GM12878 (cell line): ENCODE data around the gene RBMX2. TPM values are rescaled to one million over a fixed set of nuclear protein-coding genes. Genes with fewer than 3 reads are reported as not detected.

Source experiments
- ATAC-seq: fragments of 200-7000 bp; cut with Tn5 transposase; 3 replicates; pipeline ENCODE4 v1.9.1; 2020; ENCODE audit warnings: mild to moderate bottlenecking, moderate library complexity
- BruUV-seq: library from RNA; stranded (reverse); fragments of 400-500 nt; replicated peaks from 2 replicates; lab custom pipeline; 2021; lab: Mats Ljungman, UMichigan
- CTCF ChIA-PET: fragments of 300-600 bp; sonication (Branson Sonifier 250); formaldehyde crosslinking; extraction: SDS; loops from one replicate; lab custom pipeline; 2021; ENCODE audit warnings: inconsistent platforms; lab: Yijun Ruan, JAX
- POLR2A ChIA-PET: fragments of 350-600 bp; formaldehyde crosslinking; extraction: SDS; loops from one replicate; lab custom pipeline; 2021; ENCODE audit warnings: inconsistent platforms; lab: Charles Lee
- RAD21 ChIA-PET: fragments of 300-600 bp; sonication (Branson Sonifier 250); formaldehyde crosslinking; loops from one replicate; lab custom pipeline; 2023; ENCODE audit warnings: antibody characterized with exemption; ENCODE audit not compliant: unreplicated experiment; lab: Charles Lee
- SMC1A ChIA-PET: fragments of 300-600 bp; sonication (Branson Sonifier 250); formaldehyde crosslinking; loops from one replicate; lab custom pipeline; 2023; ENCODE audit not compliant: unreplicated experiment, uncharacterized antibody; lab: Charles Lee
- DNase-seq: peaks from one replicate; pipeline ENCODE4 v3.0.0-alpha.2; 2011; ENCODE audit warnings: low read depth, low spot score
- FAIRE-seq: peaks from 3 replicates; lab custom pipeline; 2011; peaks lifted over from hg19 to GRCh38; lab: Jason Lieb, UNC
- H2AFZ ChIP-seq: 2 replicates; pipeline ENCODE4 v1.6.0; 2011; ENCODE audit warnings: low read depth, low read length, control low read depth; ENCODE audit not compliant: control insufficient read depth
- H3K27ac ChIP-seq: 2 replicates; pipeline ENCODE4 v1.5.1; 2011; ENCODE audit warnings: control low read depth; ENCODE audit not compliant: control insufficient read depth, insufficient read depth
- H3K27me3 ChIP-seq, 2 experiments: replicated peaks in 1 of 2; 2 replicates each; pipeline versions ENCODE4 v1.6.0 to v1.6.1; 2011; ENCODE audit warnings: low read length in 1 of 2; ENCODE audit not compliant: control insufficient read depth in 2 of 2, insufficient read depth in 2 of 2
- H3K36me3 ChIP-seq, 2 experiments: 2 replicates each; pipeline ENCODE4 v1.5.1; 2011; ENCODE audit warnings: low read length in 1 of 2; ENCODE audit not compliant: control insufficient read depth in 2 of 2, insufficient read depth in 2 of 2
- H3K4me1 ChIP-seq: 2 replicates; pipeline ENCODE4 v1.6.1; 2011; ENCODE audit warnings: mild to moderate bottlenecking, low read length, moderate library complexity, mixed read lengths; ENCODE audit not compliant: control insufficient read depth, insufficient read depth
- H3K4me2 ChIP-seq: 2 replicates; pipeline ENCODE4 v1.6.0; 2011; ENCODE audit warnings: control low read depth; ENCODE audit not compliant: control insufficient read depth, insufficient read depth
- H3K4me3 ChIP-seq: fragments of 200-600 bp; sonication (generic); 2 replicates; pipeline ENCODE4 v1.5.1; 2016
- H3K79me2 ChIP-seq: 2 replicates; pipeline ENCODE4 v1.6.0; 2011; ENCODE audit warnings: low read length; ENCODE audit not compliant: control insufficient read depth, insufficient read depth
- H3K9ac ChIP-seq: 2 replicates; pipeline ENCODE4 v1.8.0; 2011; ENCODE audit warnings: low read length, control low read depth, mixed read lengths; ENCODE audit not compliant: control insufficient read depth, insufficient read depth
- H3K9me3 ChIP-seq: replicated peaks from 3 replicates; pipeline ENCODE4 v1.5.1; 2011; ENCODE audit warnings: mild to moderate bottlenecking, low read length; ENCODE audit not compliant: control insufficient read depth, insufficient read depth
- H4K20me1 ChIP-seq: 2 replicates; pipeline ENCODE4 v1.6.0; 2011; ENCODE audit not compliant: control insufficient read depth, insufficient read depth
- CHD1 ChIP-seq: IDR thresholded peaks from 2 replicates; pipeline ENCODE4 v1.6.1; 2012; ENCODE audit warnings: low read depth, low read length, improper control_type of control experiment
- CREB1 ChIP-seq: IDR thresholded peaks from 2 replicates; pipeline ENCODE4 v1.6.1; 2012; ENCODE audit warnings: low read depth, mild to moderate bottlenecking, inconsistent platforms
- ESRRA ChIP-seq: IDR thresholded peaks from 2 replicates; pipeline ENCODE4 v1.6.1; 2012; ENCODE audit warnings: mild to moderate bottlenecking, low read length, improper control_type of control experiment
- HDAC6 ChIP-seq: fragments of 200-600 bp; sonication (generic); IDR thresholded peaks from one replicate; pipeline ENCODE4 v1.8.0; 2017; ENCODE audit warnings: antibody characterized with exemption; ENCODE audit not compliant: unreplicated experiment
- IKZF1 ChIP-seq: fragments of 450-650 bp; conservative IDR thresholded peaks from 2 replicates; pipeline ENCODE4 v1.6.1; 2017; ENCODE audit warnings: antibody characterized with exemption, mild to moderate bottlenecking
- KLF5 ChIP-seq: fragments of 450-650 bp; IDR thresholded peaks from 2 replicates; pipeline ENCODE4 v1.6.1; 2014; ENCODE audit warnings: mild to moderate bottlenecking; ENCODE audit not compliant: partially characterized antibody
- MTA2 ChIP-seq: fragments of 450-650 bp; IDR thresholded peaks from 2 replicates; pipeline ENCODE4 v1.6.1; 2016; ENCODE audit warnings: low read depth, mild to moderate bottlenecking, moderate library complexity
- NFXL1 ChIP-seq: fragments of 450-650 bp; IDR thresholded peaks from 2 replicates; pipeline ENCODE4 v1.6.1; 2017; ENCODE audit warnings: antibody characterized with exemption, mild to moderate bottlenecking, borderline replicate concordance
- NKRF ChIP-seq: fragments of 450-650 bp; conservative IDR thresholded peaks from 2 replicates; pipeline ENCODE4 v1.6.1; 2017; ENCODE audit warnings: mild to moderate bottlenecking, moderate library complexity
- NR2C2 ChIP-seq: IDR thresholded peaks from 2 replicates; pipeline ENCODE4 v1.6.1; 2011; ENCODE audit warnings: borderline replicate concordance, low read depth; ENCODE audit not compliant: control insufficient read depth, insufficient read length
- NR2F1 ChIP-seq: fragments of 450-650 bp; conservative IDR thresholded peaks from 2 replicates; pipeline ENCODE4 v1.6.1; 2017; ENCODE audit warnings: mild to moderate bottlenecking
- RAD21 ChIP-seq: IDR thresholded peaks from 2 replicates; pipeline ENCODE4 v1.6.1; 2011; ENCODE audit warnings: mild to moderate bottlenecking, low read depth, low read length, moderate library complexity; ENCODE audit not compliant: insufficient read depth
- RB1 ChIP-seq: fragments of 450-650 bp; formaldehyde crosslinking; IDR thresholded peaks from 2 replicates; pipeline ENCODE4 v1.6.1; 2017; ENCODE audit warnings: mild to moderate bottlenecking, borderline replicate concordance
- RFX5 ChIP-seq: IDR thresholded peaks from 2 replicates; pipeline ENCODE4 v1.6.1; 2011; ENCODE audit warnings: low read depth, low read length, improper control_type of control experiment
- SMAD1 ChIP-seq: fragments of 450-650 bp; IDR thresholded peaks from 2 replicates; pipeline ENCODE4 v1.6.1; 2018; ENCODE audit warnings: mild to moderate bottlenecking, low read depth; ENCODE audit not compliant: partially characterized antibody
- SMC3 ChIP-seq: IDR thresholded peaks from 2 replicates; pipeline ENCODE4 v1.6.1; 2011; ENCODE audit warnings: low read length, improper control_type of control experiment, borderline replicate concordance
- TCF12 ChIP-seq: IDR thresholded peaks from 2 replicates; pipeline ENCODE4 v1.6.1; 2011; ENCODE audit warnings: low read depth, mild to moderate bottlenecking, low read length
- whole genome bisulfite sequencing: methylation state at CpG from one replicate; pipeline ENCODE4 v1.1.6; 2016; ENCODE audit warnings: low lambda C conversion rate; ENCODE audit not compliant: insufficient replicate concordance, insufficient coverage; ENCODE audit errors: missing lambda C conversion rate; 5-methylcytosine and 5-hydroxymethylcytosine counted together
- in situ Hi-C: fragments of 300-500 bp; cut with MboI; formaldehyde crosslinking; loops from 9 replicates; pipeline ENCODE4 v1.14.3; 2018; ENCODE audit warnings: mixed read lengths
- intact Hi-C: fragments of 100-400 bp; cut with micrococcal nuclease; formaldehyde crosslinking; loops from one replicate; pipeline ENCODE4 v1.14.2; 2022; ENCODE audit not compliant: unreplicated experiment
- polyA plus RNA-seq, 11 experiments: library from polyadenylated mRNA; depleted of rRNA in 4 of 11; unstranded in 6 of 11; stranded (reverse) in 5 of 11; fragments of >200 nt; fragmentation: Nextera tagmentation in 4 of 11; fragmentation: Illumina TruSeq in 1 of 11; extraction: Ambion mirVana in 4 of 11; extraction: Trizol in 1 of 11; gene quantifications; 1 replicate in 1 of 11; 2 replicates in 10 of 11; pipeline versions ENCODE4 v1.2.1 to v1.2.3, GENCODE V29; 2011 to 2016; ENCODE audit warnings: inconsistent platforms in 2 of 11, missing spikeins in 2 of 11, low read depth in 1 of 11
- total RNA-seq, 4 experiments: library from RNA; depleted of rRNA in 3 of 4; stranded (reverse); fragments of >200 nt in 3 of 4; fragmentation: Illumina TruSeq in 1 of 4; extraction: Trizol in 1 of 4; gene quantifications; 2 replicates each; pipeline versions ENCODE4 v1.2.1 to v1.2.3, GENCODE V29; 2013 to 2021

RBMX2 gene
- total and polyA plus RNA-seq, 10 of the 15 experiments (the other 5 are each of a cell fraction or from before 2014, with no cell fraction given): 18.9 to 56.0 (median 32.6) TPM

GRCh38 chrX:130385520-130385919 lies 16.3 kb upstream of the RBMX2 start, which contains the start of gene GPR119:
TSS of gene GPR119 (minus strand) at chrX:130385674. CDS start at chrX:130385447, 227 bp downstream.
- ChIA-PET POLR2A (no interaction called here), CTCF (interaction anchor here (0.9 to 1.1 kb wide), 2 partner anchors 10 to 531 kb away, joined by 3 to 4 read pairs; no protein-coding TSS in a partner anchor), SMC1A (no interaction called here), RAD21 (no interaction called here)
- DNase-seq (no peak), ATAC-seq (no peak), FAIRE-seq (no peak)
- H3K79me2 ChIP-seq: no peaks in the 10 kb centered on the region
- H3K4me3 ChIP-seq: no peak within 1 kb of the TSS
- H3K4me2 ChIP-seq: no peak within 1 kb of the TSS
- H3K4me1 ChIP-seq: no peaks in the 10 kb centered on the region
- no peak within 1 kb of the TSS for H3K9ac ChIP-seq
- in situ Hi-C loops (no loop called here), intact Hi-C loops (no loop called here)
- BruUV-seq: no TSS peak
- H3K27me3 ChIP-seq: peaks cover 0 to 2% of the 10 kb centered on the region in 2 experiments; a peak in 1 of 4 replicates
- H4K20me1 ChIP-seq: no peaks in the 10 kb centered on the region
- no peak within 1 kb of the TSS for H2AFZ ChIP-seq
- H3K27ac ChIP-seq: no peak within 1 kb of the TSS
- H3K9me3 ChIP-seq: no peaks in the 10 kb centered on the region
- TF ChIP-seq MTA2 (no peak), RFX5 (no peak), KLF5 (no peak), NR2F1 (no peak), TCF12 (no peak), CHD1 (no peak), SMC3 (no peak), CREB1 (no peak), NFXL1 (no peak), IKZF1 (no peak), HDAC6 (no peak), NKRF (no peak), RB1 (no peak), NR2C2 (no peak), RAD21 (no peak), ESRRA (no peak), SMAD1 (no peak)
- TF ChIP-seq, all 136 proteins: peak for 0
- WGBS: 21% methylated on average over 4 of the region's 4 CpGs
- no peaks in the 10 kb centered on the region for H3K36me3 ChIP-seq
